Bronchial epithelial cell (primary cell): ENCODE measurements around the gene CFAP299. TPM values are rescaled to one million over a fixed set of nuclear protein-coding genes. Genes with fewer than 3 reads are reported as not detected.

Source experiments
- DNase-seq: peaks from one replicate; pipeline ENCODE4 v3.0.0-alpha.2; 2010; ENCODE audit warnings: low read depth
- FAIRE-seq: peaks from 2 replicates; lab custom pipeline; 2011; peaks lifted over from hg19 to GRCh38; lab: Jason Lieb, UNC
- H3K27me3 ChIP-seq: 2 replicates; pipeline ENCODE4 v1.5.1; 2011; ENCODE audit warnings: low read length; ENCODE audit not compliant: control insufficient read depth, insufficient read depth
- H3K36me3 ChIP-seq: 2 replicates; pipeline ENCODE4 v1.5.1; 2011; ENCODE audit warnings: low read length; ENCODE audit not compliant: control insufficient read depth, insufficient read depth
- H3K4me3 ChIP-seq: 2 replicates; pipeline ENCODE4 v1.5.1; 2011; ENCODE audit warnings: mild to moderate bottlenecking, low read depth, low read length, control low read depth
- total RNA-seq: library from RNA; depleted of rRNA; stranded (reverse); fragments of >200 nt; gene quantifications from 2 replicates; pipeline ENCODE4 v1.2.1, GENCODE V29; 2014
- TF ChIP-seq, protein P1 (sequence below): IDR thresholded peaks from 2 replicates; pipeline ENCODE4 v1.5.1; 2011; ENCODE audit warnings: mild to moderate bottlenecking, moderate library complexity, low read length, control low read depth, inconsistent platforms; ENCODE audit not compliant: insufficient read depth, severe bottlenecking

Gene CFAP299
- total RNA-seq, 1 donor from 2014 or later: 0.26 TPM

DNA sequence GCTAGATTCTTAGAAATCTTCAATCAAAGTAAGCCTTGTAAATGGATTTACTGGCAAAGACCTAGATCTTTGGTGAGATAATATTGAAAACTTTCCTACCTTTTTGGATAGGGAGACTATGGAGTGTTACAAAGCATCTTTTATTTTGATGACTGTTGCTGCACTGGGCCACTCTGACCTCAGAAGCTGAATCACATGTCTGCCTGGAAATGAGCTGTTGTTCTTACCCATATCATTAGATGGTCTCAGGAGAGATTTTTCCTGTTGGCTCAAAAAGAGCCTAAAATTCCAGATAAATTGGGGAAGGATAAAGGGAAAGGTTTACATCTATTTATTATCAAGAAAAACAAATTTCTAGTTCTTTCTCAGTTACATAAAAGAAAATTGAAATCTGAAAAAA lies 567.5 kb downstream of the CFAP299 start:
- no peaks in the 10 kb centered on the region for H3K36me3 ChIP-seq
- TF ChIP-seq, protein P1, sequence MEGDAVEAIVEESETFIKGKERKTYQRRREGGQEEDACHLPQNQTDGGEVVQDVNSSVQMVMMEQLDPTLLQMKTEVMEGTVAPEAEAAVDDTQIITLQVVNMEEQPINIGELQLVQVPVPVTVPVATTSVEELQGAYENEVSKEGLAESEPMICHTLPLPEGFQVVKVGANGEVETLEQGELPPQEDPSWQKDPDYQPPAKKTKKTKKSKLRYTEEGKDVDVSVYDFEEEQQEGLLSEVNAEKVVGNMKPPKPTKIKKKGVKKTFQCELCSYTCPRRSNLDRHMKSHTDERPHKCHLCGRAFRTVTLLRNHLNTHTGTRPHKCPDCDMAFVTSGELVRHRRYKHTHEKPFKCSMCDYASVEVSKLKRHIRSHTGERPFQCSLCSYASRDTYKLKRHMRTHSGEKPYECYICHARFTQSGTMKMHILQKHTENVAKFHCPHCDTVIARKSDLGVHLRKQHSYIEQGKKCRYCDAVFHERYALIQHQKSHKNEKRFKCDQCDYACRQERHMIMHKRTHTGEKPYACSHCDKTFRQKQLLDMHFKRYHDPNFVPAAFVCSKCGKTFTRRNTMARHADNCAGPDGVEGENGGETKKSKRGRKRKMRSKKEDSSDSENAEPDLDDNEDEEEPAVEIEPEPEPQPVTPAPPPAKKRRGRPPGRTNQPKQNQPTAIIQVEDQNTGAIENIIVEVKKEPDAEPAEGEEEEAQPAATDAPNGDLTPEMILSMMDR: no peak
- no peak for DNase-seq
- H3K4me3 ChIP-seq: no peak overlapping the region
- no peak for FAIRE-seq
- H3K27me3 ChIP-seq: no peaks in the 10 kb centered on the region

DNA sequence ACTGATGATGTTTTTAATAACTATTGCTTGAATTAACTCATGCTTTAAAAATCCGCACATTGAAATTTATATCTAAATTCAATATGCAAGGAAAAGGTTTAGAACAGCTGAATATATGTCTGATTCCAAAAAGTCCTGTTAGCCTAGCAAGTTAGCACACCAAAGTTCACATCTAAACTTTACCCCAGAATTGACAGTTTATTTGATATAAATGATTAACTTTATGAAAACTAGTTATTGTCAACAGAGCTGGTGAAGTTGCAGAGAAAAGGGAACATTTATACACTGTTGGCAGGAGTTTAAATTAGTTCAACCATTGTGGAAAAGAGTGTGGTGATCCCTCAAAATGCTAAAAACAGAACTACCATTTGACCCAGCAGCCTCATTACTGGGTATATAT lies 574.4 kb downstream of the CFAP299 start:
- TF ChIP-seq, protein P1: no peak
- H3K27me3 ChIP-seq: no peaks in the 10 kb centered on the region
- DNase-seq: no peak
- no peak overlapping the region for H3K4me3 ChIP-seq
- FAIRE-seq: no peak
- H3K36me3 ChIP-seq: no peaks in the 10 kb centered on the region

DNA sequence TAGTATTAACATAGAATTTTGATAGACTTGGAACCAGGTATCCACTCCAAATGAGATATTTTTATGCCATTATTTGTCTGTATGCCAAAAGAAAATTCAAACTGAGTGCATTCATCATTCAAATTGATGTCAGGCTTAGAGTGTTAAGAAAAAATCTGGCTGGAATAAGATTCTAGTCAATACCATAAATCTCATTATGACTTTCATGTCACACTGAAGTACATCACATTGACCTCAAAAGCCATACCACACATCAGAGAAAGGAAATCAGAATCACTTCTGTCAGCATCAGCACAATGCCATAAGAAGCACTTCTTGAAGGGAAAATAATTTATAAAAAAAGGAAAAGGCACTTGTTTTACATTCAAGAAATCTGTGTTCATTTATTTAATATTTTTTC lies 575.9 kb downstream of the CFAP299 start:
- no peak for DNase-seq
- Histone ChIP-seq H3K36me3 (no peaks in the 10 kb centered on the region), H3K27me3 (no peaks in the 10 kb centered on the region), H3K4me3 (no peak overlapping the region)
- TF ChIP-seq, protein P1: no peak
- FAIRE-seq: no peak

DNA sequence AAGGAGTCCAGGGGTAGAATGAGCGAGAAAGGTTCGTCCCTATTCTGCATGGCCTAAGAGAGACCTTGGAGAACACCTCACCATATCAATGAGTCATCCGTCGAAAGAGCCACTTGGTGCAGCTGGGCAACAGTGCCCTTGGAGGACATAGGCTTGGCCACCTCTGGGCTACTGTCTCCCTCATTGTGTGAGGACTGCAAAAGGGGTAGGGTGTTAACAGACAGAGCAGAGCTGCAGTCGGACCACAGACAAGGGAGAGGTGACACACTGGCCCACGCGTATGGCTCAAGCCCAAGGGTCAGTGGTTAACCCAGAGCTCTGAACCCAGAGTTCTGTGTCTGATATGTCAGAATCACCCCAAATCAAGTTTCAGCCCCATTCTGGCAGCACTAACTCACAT lies 576.8 kb downstream of the CFAP299 start:
- DNase-seq: no peak
- Histone ChIP-seq H3K4me3 (no peak overlapping the region), H3K27me3 (no peaks in the 10 kb centered on the region), H3K36me3 (no peaks in the 10 kb centered on the region)
- TF ChIP-seq, protein P1: no peak
- peak; percentile 64 for FAIRE-seq

DNA sequence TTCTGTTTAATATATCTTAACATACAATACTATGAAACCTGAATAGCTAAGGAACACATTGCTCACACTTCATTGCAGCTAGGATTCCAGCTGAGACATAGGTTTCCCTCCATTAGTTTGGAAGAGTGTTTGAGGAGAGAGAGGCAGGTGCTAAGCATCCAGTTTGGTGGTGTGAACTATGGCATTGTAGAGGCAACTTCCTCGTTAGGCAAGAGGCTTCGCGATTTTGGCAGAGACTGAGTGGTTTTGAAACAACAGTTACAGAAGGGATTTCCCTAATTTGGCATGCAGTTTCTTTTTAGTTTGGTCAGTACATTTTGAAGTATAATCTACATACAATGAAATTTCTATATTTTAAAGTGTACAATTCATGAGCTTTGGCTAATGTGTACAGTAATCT lies 577.9 kb downstream of the CFAP299 start:
- Histone ChIP-seq H3K36me3 (no peaks in the 10 kb centered on the region), H3K27me3 (no peaks in the 10 kb centered on the region), H3K4me3 (no peak overlapping the region)
- DNase-seq: no peak
- TF ChIP-seq, protein P1: no peak
- no peak for FAIRE-seq

DNA sequence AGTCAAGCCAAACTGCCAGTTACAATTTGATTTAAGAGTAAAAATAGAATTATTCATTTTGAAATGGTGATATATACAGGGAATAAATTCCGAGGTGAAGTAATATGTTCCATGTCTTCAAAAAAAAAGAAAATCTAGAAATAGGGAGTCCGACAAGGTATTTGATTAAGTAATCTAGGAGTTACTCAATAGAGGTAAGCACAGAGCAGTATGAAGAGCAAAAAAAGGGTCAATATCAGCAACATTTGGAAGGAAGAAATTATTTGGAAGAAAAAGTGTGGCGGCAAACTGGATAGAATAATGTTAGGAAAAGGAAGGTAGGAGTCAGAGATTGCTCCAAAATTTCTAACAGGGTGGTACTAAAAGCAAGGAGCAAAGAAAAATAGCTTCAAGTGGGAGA lies 581.2 kb downstream of the CFAP299 start:
- Histone ChIP-seq H3K4me3 (no peak overlapping the region), H3K36me3 (no peaks in the 10 kb centered on the region), H3K27me3 (no peaks in the 10 kb centered on the region)
- DNase-seq: no peak
- FAIRE-seq: no peak
- TF ChIP-seq, protein P1: no peak
